Transverse colon (tissue), 4 donors: Measurements from ENCODE around the gene RTL10. TPM values are rescaled to one million over a fixed set of nuclear protein-coding genes. Genes with fewer than 3 reads are reported as not detected.

Experiments
- DNase-seq: peaks from one replicate; pipeline ENCODE4 v3.0.0-alpha.2; 2019
- H3K27ac ChIP-seq, 4 donors: fragments of 200-600 bp; sonication (generic); 2 replicates each; pipeline ENCODE4 v1.5.1; 2016 to 2018; ENCODE audit warnings: inconsistent platforms in 4 of 4
- H3K27me3 ChIP-seq: fragments of 200-600 bp; sonication (generic); 2 replicates; pipeline ENCODE4 v1.5.1; 2017; ENCODE audit warnings: inconsistent platforms
- H3K36me3 ChIP-seq, 4 donors: fragments of 200-600 bp; sonication (generic); 2 replicates each; pipeline ENCODE4 v1.5.1; 2017 to 2019; ENCODE audit warnings: inconsistent platforms in 4 of 4
- H3K4me1 ChIP-seq, 4 donors: fragments of 200-600 bp; sonication (generic); 2 replicates each; pipeline ENCODE4 v1.5.1; 2017 to 2020; ENCODE audit warnings: inconsistent platforms in 4 of 4
- H3K4me3 ChIP-seq, 4 donors: fragments of 200-600 bp; sonication (generic); 1 replicate in 1 of 4; 2 replicates in 3 of 4; pipeline versions ENCODE4 v1.5.1 to v1.6.1; 2017 to 2019; ENCODE audit warnings: inconsistent platforms in 4 of 4
- H3K9me3 ChIP-seq, 2 donors: fragments of 200-600 bp; sonication (generic); 2 replicates each; pipeline ENCODE4 v1.5.1; 2017 to 2019; ENCODE audit warnings: inconsistent platforms in 2 of 2
- EP300 ChIP-seq: sonication (generic); formaldehyde crosslinking; IDR thresholded peaks from one replicate; pipeline ENCODE4 v1.6.1; 2017; ENCODE audit warnings: antibody characterized with exemption, low read depth
- POLR2A ChIP-seq: fragments of 450-650 bp; IDR thresholded peaks from one replicate; pipeline ENCODE4 v1.6.1; 2016; ENCODE audit warnings: antibody characterized with exemption, mild to moderate bottlenecking, moderate library complexity
- POLR2AphosphoS5 ChIP-seq, 3 donors: sonication (generic); formaldehyde crosslinking; IDR thresholded peaks; one replicate each; pipeline ENCODE4 v1.6.1; 2016; ENCODE audit warnings: antibody characterized with exemption in 3 of 3
- WGBS, 2 donors: methylation state at CpG; one replicate each; pipeline ENCODE4 v1.1.5; 2018; ENCODE audit warnings: low coverage in 1 of 2; 5-methylcytosine and 5-hydroxymethylcytosine counted together
- in situ Hi-C, 4 donors: fragments of 200-750 bp; cut with MboI; loops; one replicate each; pipeline versions ENCODE4 v1.15.0 to v1.15.1; 2017; ENCODE audit warnings: low sequenced_read_pairs in 3 of 4, low pct_ligation_motif_present in 1 of 4, low pct_unique_long_range_greater_than_20kb in 1 of 4
- intact Hi-C: fragments of 100-400 bp; cut with DNase I; formaldehyde crosslinking; loops from one replicate; pipeline ENCODE4 v1.15.1; 2023; ENCODE audit warnings: low total_unique reads
- total RNA-seq, 4 donors: library from RNA; depleted of rRNA; stranded (reverse); fragments of >200 nt; gene quantifications; one replicate each; pipeline ENCODE4 v1.1.0, GENCODE V29; 2016
- TF ChIP-seq, protein P1 (sequence below), 5 experiments: fragments of 200-600 bp in 3 of 5; fragments of 450-650 bp in 2 of 5; sonication (generic) in 3 of 5; IDR thresholded peaks; 1 replicate in 2 of 5; 2 replicates in 3 of 5; pipeline ENCODE4 v1.5.1; 2016 to 2017; ENCODE audit warnings: antibody characterized with exemption in 5 of 5, inconsistent platforms in 3 of 5, mild to moderate bottlenecking in 2 of 5, moderate library complexity in 1 of 5

The RTL10 gene
- total RNA-seq, 4 donors from 2014 or later = 7.1 to 16.8 (median 7.8) TPM

DNA sequence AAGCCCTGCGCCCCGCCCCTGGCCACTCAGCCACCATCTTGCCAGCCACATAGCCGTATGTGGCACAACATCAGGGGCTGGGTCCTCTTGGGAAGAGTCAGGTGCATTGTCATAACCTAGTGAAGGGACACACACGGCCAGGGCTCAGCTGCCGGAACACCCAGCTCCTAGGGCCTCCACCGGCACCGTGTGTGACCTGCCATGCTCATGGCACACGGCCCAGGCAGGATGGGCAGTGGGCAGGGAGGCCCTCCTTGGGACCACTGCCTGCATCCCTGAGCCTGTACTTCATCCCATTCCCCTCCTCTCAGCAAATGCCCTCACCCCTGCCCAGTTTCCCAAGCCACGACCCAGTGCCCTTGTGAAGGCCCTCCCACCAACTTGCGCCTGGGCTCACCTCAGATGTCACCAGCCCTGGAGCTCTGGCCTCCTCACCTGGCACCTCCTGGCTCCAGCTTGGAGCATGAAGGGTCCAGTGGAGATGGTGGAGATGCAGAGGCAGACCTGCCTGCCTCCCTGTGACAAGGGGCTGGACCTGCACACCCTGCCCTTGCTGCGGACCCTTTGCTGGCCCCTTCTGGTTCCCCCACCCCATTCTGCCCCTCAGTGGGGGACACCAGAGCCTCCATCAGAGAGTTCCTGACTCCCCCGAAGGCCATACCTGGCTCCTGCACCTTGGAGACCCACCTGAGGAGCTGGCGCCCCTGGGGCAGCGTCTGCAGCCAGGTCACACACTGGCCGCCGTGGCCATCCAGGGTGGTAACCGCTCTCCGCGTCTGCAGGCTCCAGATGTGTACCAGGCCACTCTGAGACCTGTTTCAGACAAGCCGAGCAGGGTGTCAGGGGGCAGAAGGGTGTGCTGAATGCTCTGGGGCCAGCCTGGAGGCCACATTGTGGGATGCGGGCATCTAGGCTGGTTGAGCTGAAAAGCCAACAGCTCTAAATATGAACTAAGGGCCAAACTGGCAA, 34.5 kb downstream of the RTL10 start:
- WGBS, 2 donors = 93 to 100% methylated on average over 5 to 18 of the region's 21 CpGs
- intact Hi-C loops = no loop called here
- Histone ChIP-seq H3K9me3 (no peaks in the 10 kb centered on the region), H3K36me3 (no peaks in the 10 kb centered on the region), H3K27ac (no peak overlapping the region), H3K4me3 (no peak overlapping the region), H3K27me3 (no peaks in the 10 kb centered on the region), H3K4me1 (no peaks in the 10 kb centered on the region)
- in situ Hi-C loops = no loop called here
- TF ChIP-seq, protein P1, sequence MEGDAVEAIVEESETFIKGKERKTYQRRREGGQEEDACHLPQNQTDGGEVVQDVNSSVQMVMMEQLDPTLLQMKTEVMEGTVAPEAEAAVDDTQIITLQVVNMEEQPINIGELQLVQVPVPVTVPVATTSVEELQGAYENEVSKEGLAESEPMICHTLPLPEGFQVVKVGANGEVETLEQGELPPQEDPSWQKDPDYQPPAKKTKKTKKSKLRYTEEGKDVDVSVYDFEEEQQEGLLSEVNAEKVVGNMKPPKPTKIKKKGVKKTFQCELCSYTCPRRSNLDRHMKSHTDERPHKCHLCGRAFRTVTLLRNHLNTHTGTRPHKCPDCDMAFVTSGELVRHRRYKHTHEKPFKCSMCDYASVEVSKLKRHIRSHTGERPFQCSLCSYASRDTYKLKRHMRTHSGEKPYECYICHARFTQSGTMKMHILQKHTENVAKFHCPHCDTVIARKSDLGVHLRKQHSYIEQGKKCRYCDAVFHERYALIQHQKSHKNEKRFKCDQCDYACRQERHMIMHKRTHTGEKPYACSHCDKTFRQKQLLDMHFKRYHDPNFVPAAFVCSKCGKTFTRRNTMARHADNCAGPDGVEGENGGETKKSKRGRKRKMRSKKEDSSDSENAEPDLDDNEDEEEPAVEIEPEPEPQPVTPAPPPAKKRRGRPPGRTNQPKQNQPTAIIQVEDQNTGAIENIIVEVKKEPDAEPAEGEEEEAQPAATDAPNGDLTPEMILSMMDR (IDR thresholded peaks at IDR 0.05) = no peak
- TF ChIP-seq POLR2AphosphoS5 (IDR thresholded peaks at IDR 0.05) (no peak), POLR2A (no peak), EP300 (no peak)
- DNase-seq = no peak

DNA sequence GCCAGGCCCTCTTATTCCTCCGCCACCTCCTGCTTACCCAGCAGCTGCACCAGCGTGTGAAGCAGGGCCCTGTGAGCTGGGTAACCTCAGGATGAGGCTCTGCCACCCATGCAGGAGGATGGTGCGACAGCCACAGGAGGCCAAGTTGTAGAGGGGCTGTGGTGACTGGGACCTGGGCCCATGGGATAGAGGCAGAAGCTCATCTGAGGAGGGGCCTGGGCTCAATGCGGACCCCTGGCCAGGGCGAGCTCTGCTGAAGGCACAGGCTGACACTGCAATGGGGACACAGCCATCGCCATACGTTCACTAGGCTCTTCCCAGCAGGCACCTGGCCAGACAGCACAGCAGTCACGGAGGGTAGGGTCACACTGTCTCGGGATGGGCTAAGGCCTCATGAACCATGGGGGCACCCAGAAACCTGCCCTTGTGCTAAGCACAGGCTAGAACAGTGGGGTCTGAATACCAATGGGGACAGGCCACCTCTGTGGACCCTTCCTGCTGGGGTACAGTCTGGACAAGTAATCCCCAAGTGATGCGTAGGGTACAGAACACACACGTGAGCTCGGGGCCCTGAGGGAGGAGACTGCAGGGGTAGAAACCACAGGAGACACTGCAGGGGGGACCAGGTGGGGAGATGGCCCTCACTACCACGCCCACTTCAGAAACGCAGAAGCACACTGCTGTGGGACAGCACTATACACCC, 35.3 kb downstream of the RTL10 start:
- 93% methylated on average over 13 of the region's 14 CpGs; no CpG with 5 or more reads in 1 of the 2 donors for WGBS, 2 donors
- no peak for DNase-seq
- in situ Hi-C loops = no loop called here

DNA sequence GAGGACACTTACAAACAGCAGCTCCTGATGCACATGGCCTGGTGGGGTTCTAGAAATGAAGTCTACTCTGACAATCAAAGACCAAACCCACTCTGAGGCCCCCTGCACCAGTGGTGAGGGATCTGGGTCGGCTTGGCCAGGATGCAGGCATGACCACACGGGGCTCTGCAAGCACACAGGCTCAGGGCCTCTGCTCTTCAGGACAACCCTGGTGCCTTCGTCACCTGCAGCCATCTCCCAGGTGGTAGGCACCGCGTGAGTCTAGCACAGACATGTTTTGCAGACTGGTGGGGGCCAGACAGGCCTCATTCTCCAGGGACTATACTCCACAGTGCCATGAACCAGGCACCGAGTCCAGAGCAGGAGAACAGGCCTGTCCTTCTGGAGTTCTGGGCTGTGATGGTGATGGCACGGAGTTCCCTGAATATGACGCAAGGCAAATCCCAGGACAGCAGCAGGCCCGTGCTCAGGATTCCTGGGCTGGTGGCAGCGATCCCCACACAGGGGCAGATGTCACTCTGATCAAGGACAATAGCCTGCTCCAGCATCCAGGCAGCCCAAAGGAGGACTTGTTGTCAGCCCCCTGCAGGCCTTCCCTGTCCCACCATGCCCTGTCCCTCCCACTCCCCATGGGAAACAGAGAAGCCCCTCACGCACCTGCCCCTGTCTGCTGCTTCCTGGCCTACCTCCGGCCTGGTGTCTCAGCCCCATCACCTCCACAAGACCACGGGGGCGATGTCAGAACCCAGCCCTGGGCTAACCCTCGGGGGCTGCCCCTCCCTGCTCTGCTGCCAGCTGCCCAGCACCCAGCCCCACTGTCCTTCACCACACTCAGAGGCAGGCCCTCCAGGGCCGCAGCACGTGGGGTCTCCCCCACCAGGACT, 36.1 kb downstream of the RTL10 start:
- Histone ChIP-seq H3K27me3 (no peaks in the 10 kb centered on the region), H3K4me3 (no peak overlapping the region), H3K27ac (no peak overlapping the region), H3K9me3 (no peaks in the 10 kb centered on the region), H3K4me1 (no peaks in the 10 kb centered on the region), H3K36me3 (no peaks in the 10 kb centered on the region)
- DNase-seq = no peak
- intact Hi-C loops = no loop called here
- TF ChIP-seq, protein P1 (IDR thresholded peaks at IDR 0.05) = no peak
- no peak for TF ChIP-seq POLR2AphosphoS5 (IDR thresholded peaks at IDR 0.05)
- TF ChIP-seq POLR2A = no peak
- no peak for TF ChIP-seq EP300
- in situ Hi-C loops = no loop called here
- WGBS, 2 donors = 97% methylated on average over 12 of the region's 17 CpGs; no CpG with 5 or more reads in 1 of the 2 donors

More for the DNA sequence above, 35.3 kb downstream of the RTL10 start:
- TF ChIP-seq EP300 (no peak), POLR2A (no peak), POLR2AphosphoS5 (IDR thresholded peaks at IDR 0.05) (no peak)
- TF ChIP-seq, protein P1 (IDR thresholded peaks at IDR 0.05) = no peak
- Histone ChIP-seq H3K9me3 (no peaks in the 10 kb centered on the region), H3K27me3 (no peaks in the 10 kb centered on the region), H3K36me3 (no peaks in the 10 kb centered on the region), H3K4me1 (no peaks in the 10 kb centered on the region), H3K4me3 (no peak overlapping the region), H3K27ac (no peak overlapping the region)
- intact Hi-C loops = no loop called here
